NCI-H526 treated with DMSO at 0.1 percent for 48 hours (cell line): ENCODE results near the gene PLK5.
"Not testable (repeated sequence)": the region's sequence is repeated elsewhere in the genome, so short reads cannot be mapped to it uniquely, and the experiment has no call there.

Experiments used
- DNase-seq: peaks from one replicate; lab custom pipeline; 2025; lab: John Stamatoyannopoulos, UW

The PLK5 gene

GRCh38 chr19:1507763-1508506 is 15.9 kb upstream of the PLK5 start:
- DNase-seq: peak; percentile 91

DNA sequence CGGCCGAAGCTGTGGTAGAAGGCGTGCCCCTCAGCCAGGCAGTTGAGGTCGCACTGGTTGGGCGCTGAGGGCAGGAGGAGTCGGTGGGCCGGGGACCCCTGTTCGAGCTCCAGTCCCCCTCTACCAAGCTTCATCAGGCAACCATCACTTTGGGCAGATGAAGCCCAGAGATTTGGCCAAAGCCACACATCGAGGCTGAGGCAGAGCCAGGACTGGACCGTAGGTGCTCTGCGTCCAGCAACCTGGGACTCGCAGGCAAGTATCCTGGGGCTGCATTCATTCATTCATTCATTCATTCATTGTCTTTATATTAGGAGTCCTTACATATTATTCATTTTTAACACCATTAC is 15.4 kb upstream of the PLK5 start:
- no peak for DNase-seq

- DNase-seq: no peak
Observed at GRCh38 chr19:1509602-1510441, 14.1 kb upstream of the PLK5 start.

- no peak for DNase-seq
Observed at GRCh38 chr19:1510442-1510806, 13.5 kb upstream of the PLK5 start.

GRCh38 chr19:1510807-1511206 is 13.1 kb upstream of the PLK5 start:
- no peak for DNase-seq

GRCh38 chr19:1511318-1512317 is 12.3 kb upstream of the PLK5 start:
- no peak for DNase-seq

- no peak for DNase-seq
Observed at GRCh38 chr19:1512671-1513498, 11.0 kb upstream of the PLK5 start, which contains the start of gene ADAMTSL5. ADAMTSL5 (minus strand) TSS chr19:1513019; CDS start chr19:1510943, 2,076 bp downstream.

GRCh38 chr19:1513499-1514294 is 10.2 kb upstream of the PLK5 start:
- DNase-seq: no peak

DNA sequence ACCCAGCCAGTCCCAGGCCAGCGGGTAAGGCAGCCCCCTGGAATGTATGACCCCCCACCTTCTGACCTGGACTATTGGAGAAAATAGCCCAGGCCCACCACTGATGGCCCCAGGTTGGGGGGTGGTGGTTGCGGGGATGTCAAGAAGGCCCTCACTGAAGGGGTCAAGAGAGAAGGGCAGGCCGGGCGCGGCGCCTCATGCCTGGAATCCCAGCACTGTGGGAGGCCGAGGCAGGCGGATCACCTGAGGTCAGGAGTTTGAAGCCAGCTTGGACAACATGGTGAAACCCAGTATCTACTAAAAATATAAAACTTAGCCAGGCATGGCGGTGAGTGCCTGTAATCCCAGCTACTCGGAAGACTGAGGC is 9.6 kb upstream of the PLK5 start:
- DNase-seq: no peak

GRCh38 chr19:1514986-1515721 is 8.7 kb upstream of the PLK5 start:
- DNase-seq: no peak

- DNase-seq: no peak
Observed at GRCh38 chr19:1516395-1516753, 7.5 kb upstream of the PLK5 start.

- DNase-seq: no peak
Observed at GRCh38 chr19:1518471-1518870, 5.4 kb upstream of the PLK5 start.

GRCh38 chr19:1519802-1520201 is 4.1 kb upstream of the PLK5 start:
- not testable (repeated sequence) for DNase-seq

- DNase-seq: no peak
Observed at GRCh38 chr19:1520203-1520780, 3.6 kb upstream of the PLK5 start.

GRCh38 chr19:1521636-1522035 is 2.2 kb upstream of the PLK5 start:
- DNase-seq: no peak

DNA sequence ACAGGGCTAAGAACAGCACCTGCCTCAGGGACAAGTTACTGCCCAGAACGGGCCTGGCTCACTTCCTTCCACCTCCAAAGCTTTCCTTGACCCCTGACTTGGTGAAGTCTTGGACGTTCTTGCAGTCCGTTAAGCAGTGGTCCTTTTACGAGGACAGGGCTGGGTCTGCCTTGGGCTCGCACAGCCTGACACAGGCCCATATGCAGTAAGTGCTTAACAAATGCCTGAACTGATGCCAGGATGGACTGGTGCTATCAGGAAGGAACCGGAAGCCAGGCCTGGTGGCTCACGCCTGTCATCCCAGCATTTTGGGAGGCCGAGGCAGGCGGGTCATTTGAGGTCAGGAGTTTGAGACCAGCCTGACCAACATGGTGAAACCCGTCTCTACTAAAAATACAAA is 1.8 kb upstream of the PLK5 start:
- DNase-seq: no peak

DNA sequence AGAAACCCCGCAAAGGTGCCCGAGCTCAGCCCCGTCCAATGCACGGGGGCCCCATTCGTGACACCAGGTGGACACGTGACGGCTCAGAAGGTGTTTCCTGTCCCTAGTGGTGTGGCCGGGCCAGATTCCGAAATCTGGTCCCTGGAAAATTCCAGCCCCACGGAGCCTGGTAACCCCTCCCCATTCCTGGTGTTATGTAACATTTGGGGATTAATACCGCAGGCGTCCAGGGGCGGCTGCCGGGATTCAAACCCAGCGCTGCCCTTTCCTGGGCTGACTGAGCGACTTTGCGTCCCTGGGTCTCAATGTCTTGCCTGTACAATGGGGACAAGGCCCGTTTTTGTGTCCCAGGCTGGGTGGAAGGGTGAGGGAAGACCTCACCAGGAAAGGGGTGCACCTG is 1.0 kb upstream of the PLK5 start:
- no peak for DNase-seq

- no peak for DNase-seq
Observed at GRCh38 chr19:1524287-1524971, 552 bp downstream of the PLK5 start.

DNA sequence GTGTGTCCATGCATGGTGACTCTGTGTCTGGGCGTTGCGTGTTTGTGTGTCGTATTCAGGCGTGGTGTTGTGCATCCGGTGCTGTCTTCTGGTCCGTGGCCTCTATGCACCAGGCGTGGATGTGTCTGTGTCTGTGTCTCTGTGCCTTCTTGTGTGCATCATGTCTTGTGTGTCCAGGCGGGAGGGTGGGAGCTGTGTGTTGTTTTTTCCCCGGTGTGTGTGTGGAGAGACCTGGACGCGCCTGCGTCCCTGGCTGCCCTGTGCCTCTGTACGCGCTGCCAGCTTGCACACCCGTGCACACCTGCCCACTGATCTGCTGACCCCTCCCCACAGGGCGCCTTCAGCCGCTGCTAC is 1.1 kb downstream of the PLK5 start:
- no peak for DNase-seq
